AG04450 (cell line): ENCODE data around the gene KLF2. TPM values are rescaled to one million over a fixed set of nuclear protein-coding genes. Genes with fewer than 3 reads are reported as not detected.
"Not testable (repeated sequence)": the region's sequence is repeated elsewhere in the genome, so short reads cannot be mapped to it uniquely, and the experiment has no call there.

Source experiments
- CTCF ChIA-PET: fragments of 300-600, 350-600 bp; formaldehyde crosslinking; extraction: SDS; loops from one replicate; lab custom pipeline; 2022; ENCODE audit warnings: antibody characterized with exemption, inconsistent platforms; lab: Charles Lee
- POLR2A ChIA-PET: fragments of 350-600 bp; formaldehyde crosslinking; extraction: SDS; loops from one replicate; lab custom pipeline; 2021; ENCODE audit warnings: antibody characterized with exemption, inconsistent platforms; lab: Yijun Ruan, JAX
- DNase-seq: peaks from one replicate; pipeline ENCODE4 v3.0.0-alpha.2; 2011; ENCODE audit warnings: low read depth, low spot score
- H3K27ac ChIP-seq: one replicate; pipeline ENCODE4 v1.5.1; 2012; ENCODE audit warnings: low read depth, low read length, control low read depth
- H3K27me3 ChIP-seq: one replicate; pipeline ENCODE4 v1.6.0; 2012; ENCODE audit warnings: low read length; ENCODE audit not compliant: control insufficient read depth, insufficient read depth
- H3K4me3 ChIP-seq: 2 replicates; pipeline ENCODE4 v1.5.1; 2011; ENCODE audit warnings: mild to moderate bottlenecking, low read depth, low read length, control low read depth
- H3K9me3 ChIP-seq: 2 replicates; pipeline ENCODE4 v1.5.1; 2012; ENCODE audit warnings: low read length; ENCODE audit not compliant: control insufficient read depth, insufficient read depth
- CTCF ChIP-seq: IDR thresholded peaks from 2 replicates; pipeline ENCODE4 v1.5.1; 2011; ENCODE audit warnings: low read depth, low read length, control low read depth, inconsistent platforms
- polyA plus RNA-seq: library from polyadenylated mRNA; depleted of rRNA; stranded (reverse); fragments of >200 nt; gene quantifications from 2 replicates; pipeline ENCODE4 v1.2.3, GENCODE V29; 2011

KLF2 gene
- polyA plus RNA-seq, 1 experiment: 0.60 TPM

- H3K9me3 ChIP-seq: no peaks in the 10 kb centered on the region; the same call in 1 of the 2 replicates
- H3K4me3 ChIP-seq: no peak overlapping the region
- ChIA-PET CTCF (interaction anchor here (1.5 kb wide), 1 partner anchor 98 kb away, joined by 4 read pairs; no protein-coding TSS in a partner anchor), POLR2A (interaction anchor here (0.5 to 1.5 kb wide), 5 partner anchors 9 to 99 kb away, joined by 4 to 7 read pairs (median 5); partner anchors contain the start of gene KLF2)
- TF ChIP-seq CTCF: no peak
- DNase-seq: no peak
- H3K27ac ChIP-seq: no peak overlapping the region
- peaks cover 8% of the 10 kb centered on the region for H3K27me3 ChIP-seq
Observed at GRCh38 chr19:16284505-16284904, 40.1 kb upstream of the KLF2 start.

GRCh38 chr19:16285079-16285478 lies 39.5 kb upstream of the KLF2 start:
- CTCF ChIA-PET: interaction anchor here (0.9 kb wide), 1 partner anchor 38 kb away, joined by 5 read pairs; no protein-coding TSS in a partner anchor
- POLR2A ChIA-PET: interaction anchor here (0.7 kb wide), 1 partner anchor 98 kb away, joined by 6 read pairs; no protein-coding TSS in a partner anchor
- not testable (repeated sequence) for H3K27ac ChIP-seq, DNase-seq, H3K9me3 ChIP-seq, H3K4me3 ChIP-seq
- H3K27me3 ChIP-seq: peaks cover 10% of the 10 kb centered on the region

- ChIA-PET CTCF (interaction anchor here (0.9 kb wide), 1 partner anchor 39 kb away, joined by 5 read pairs; no protein-coding TSS in a partner anchor), POLR2A (no interaction called here)
- no peak for DNase-seq
- Histone ChIP-seq H3K27me3 (peaks cover 10% of the 10 kb centered on the region), H3K9me3 (no peaks in the 10 kb centered on the region; the same call in 1 of the 2 replicates), H3K4me3 (no peak overlapping the region), H3K27ac (no peak overlapping the region)
- TF ChIP-seq CTCF: no peak
Observed at GRCh38 chr19:16285769-16286498, 38.7 kb upstream of the KLF2 start.

GRCh38 chr19:16288544-16288943 lies 36.1 kb upstream of the KLF2 start:
- Histone ChIP-seq H3K9me3 (no peaks in the 10 kb centered on the region; the same call in 1 of the 2 replicates), H3K4me3 (no peak overlapping the region), H3K27ac (no peak overlapping the region), H3K27me3 (peaks cover 10% of the 10 kb centered on the region)
- ChIA-PET POLR2A (no interaction called here), CTCF (no interaction called here)
- DNase-seq: no peak
- no peak for TF ChIP-seq CTCF

GRCh38 chr19:16289594-16289993 lies 35.0 kb upstream of the KLF2 start:
- Histone ChIP-seq H3K27ac (no peak overlapping the region), H3K4me3 (no peak overlapping the region), H3K27me3 (peaks cover 10% of the 10 kb centered on the region), H3K9me3 (no peaks in the 10 kb centered on the region)
- no peak for DNase-seq
- ChIA-PET POLR2A (no interaction called here), CTCF (no interaction called here)
- TF ChIP-seq CTCF: no peak
